HCT116 (cell line): Measurements from ENCODE around the gene MUTYH. TPM values are rescaled to one million over a fixed set of nuclear protein-coding genes. Genes with fewer than 3 reads are reported as not detected.

Source experiments
- ATAC-seq: fragments of 200-7000 bp; cut with Tn5 transposase; 2 replicates; pipeline ENCODE4 v1.9.1; 2020; ENCODE audit warnings: mild to moderate bottlenecking, moderate library complexity
- BruUV-seq: library from RNA; stranded (reverse); fragments of 400-500 nt; replicated peaks from 2 replicates; lab custom pipeline; 2021; lab: Mats Ljungman, UMichigan
- CTCF ChIA-PET: fragments of 300-600 bp; sonication (Branson Sonifier 250); formaldehyde crosslinking; loops from one replicate; lab custom pipeline; 2021; ENCODE audit warnings: antibody characterized with exemption; lab: Charles Lee
- POLR2A ChIA-PET: fragments of 300-600, 350-600 bp; sonication (Branson Sonifier 250); formaldehyde crosslinking; loops from one replicate; lab custom pipeline; 2021; ENCODE audit warnings: antibody characterized with exemption; lab: Charles Lee
- RAD21 ChIA-PET, 2 experiments: fragments of 300-600 bp; sonication (Branson Sonifier 250); formaldehyde crosslinking; loops; one replicate each; lab custom pipeline; 2023; ENCODE audit warnings: low total read pairs in 2 of 2; ENCODE audit not compliant: uncharacterized antibody in 2 of 2, unreplicated experiment in 2 of 2, low non-redundant PET in 1 of 2; lab: Charles Lee
- DNase-seq: peaks from one replicate; pipeline ENCODE4 v3.0.0-alpha.2; 2010; ENCODE audit warnings: low read depth, low spot score
- H2AFZ ChIP-seq: fragments of 200-600 bp; shearing (Covaris generic), sonication (generic); 2 replicates; pipeline ENCODE4 v1.6.1; 2017; ENCODE audit warnings: low read depth, mixed run types, mixed read lengths, antibody characterized with exemption, low read length; ENCODE audit not compliant: poor library complexity, severe bottlenecking
- H3K27ac ChIP-seq: 2 replicates; pipeline ENCODE4 v1.5.1; 2012; ENCODE audit warnings: low read depth, low read length
- H3K27me3 ChIP-seq: fragments of 200-600 bp; sonication (generic); 2 replicates; pipeline ENCODE4 v1.6.1; 2016; ENCODE audit warnings: mixed run types, low read length, mixed read lengths; ENCODE audit not compliant: insufficient read depth
- H3K36me3 ChIP-seq, 2 experiments: fragments of 200-500 bp in 1 of 2; fragments of 200-600 bp in 1 of 2; sonication (Bioruptor generic) in 1 of 2; sonication (generic) in 1 of 2; 2 replicates each; pipeline versions ENCODE4 v1.5.1 to v1.6.1; 2014 to 2016; ENCODE audit warnings: low read length in 2 of 2, inconsistent platforms in 1 of 2, mixed read lengths in 1 of 2, mixed run types in 1 of 2; ENCODE audit not compliant: insufficient read depth in 2 of 2, control insufficient read depth in 1 of 2
- H3K4me1 ChIP-seq, 2 experiments: fragments of 200-600 bp in 1 of 2; sonication (generic) in 1 of 2; 2 replicates each; pipeline versions ENCODE4 v1.5.1 to v1.6.1; 2012 to 2017; ENCODE audit warnings: low read length in 2 of 2, inconsistent platforms in 1 of 2, mild to moderate bottlenecking in 1 of 2, mixed read lengths in 1 of 2, mixed run types in 1 of 2, moderate library complexity in 1 of 2; ENCODE audit not compliant: insufficient read depth in 2 of 2, control insufficient read depth in 1 of 2
- H3K4me2 ChIP-seq: fragments of 200-600 bp; sonication (generic); 2 replicates; pipeline ENCODE4 v1.6.1; 2017; ENCODE audit warnings: mixed run types, low read length, mixed read lengths
- H3K4me3 ChIP-seq, 2 experiments: fragments of 200-600 bp in 1 of 2; sonication (generic) in 1 of 2; replicated peaks in 1 of 2; 2 replicates each; pipeline ENCODE4 v1.5.1; 2011 to 2016; ENCODE audit warnings: low read length in 2 of 2, control low read depth in 1 of 2, low read depth in 1 of 2, mild to moderate bottlenecking in 1 of 2, mixed read lengths in 1 of 2, mixed run types in 1 of 2
- H3K79me2 ChIP-seq: fragments of 200-600 bp; sonication (generic); 2 replicates; pipeline ENCODE4 v1.6.1; 2017; ENCODE audit warnings: mild to moderate bottlenecking, mixed run types, low read length, moderate library complexity, mixed read lengths; ENCODE audit not compliant: insufficient read depth
- H3K9ac ChIP-seq: fragments of 200-600 bp; sonication (generic); 2 replicates; pipeline ENCODE4 v1.6.1; 2016; ENCODE audit warnings: low read length, mixed read lengths
- H3K9me2 ChIP-seq: fragments of 200-600 bp; sonication (generic), shearing (Covaris generic); 2 replicates; pipeline ENCODE4 v1.6.1; 2017; ENCODE audit warnings: mixed run types, mild to moderate bottlenecking, moderate library complexity; ENCODE audit not compliant: insufficient read depth
- H3K9me3 ChIP-seq, 2 experiments: fragments of 200-500 bp in 1 of 2; fragments of 200-600 bp in 1 of 2; sonication (Bioruptor generic) in 1 of 2; sonication (generic) in 1 of 2; 2 replicates each; pipeline ENCODE4 v1.6.1; 2014 to 2017; ENCODE audit warnings: low read length in 2 of 2, mixed read lengths in 2 of 2, inconsistent platforms in 1 of 2, low read depth in 1 of 2, mild to moderate bottlenecking in 1 of 2, mixed run types in 1 of 2, moderate library complexity in 1 of 2; ENCODE audit not compliant: control insufficient read depth in 1 of 2, insufficient read depth in 1 of 2
- H4K20me1 ChIP-seq: fragments of 200-600 bp; sonication (generic), shearing (Covaris generic); 2 replicates; pipeline ENCODE4 v1.6.1; 2017; ENCODE audit warnings: mixed run types, mild to moderate bottlenecking, moderate library complexity; ENCODE audit not compliant: insufficient read depth
- CEBPB ChIP-seq: IDR thresholded peaks from 2 replicates; pipeline ENCODE4 v1.6.1; 2012; ENCODE audit warnings: low read depth
- EGR1 ChIP-seq: IDR thresholded peaks from 2 replicates; pipeline ENCODE4 v1.6.1; 2012; ENCODE audit warnings: low read depth
- ELF1 ChIP-seq: IDR thresholded peaks from 2 replicates; pipeline ENCODE4 v1.6.1; 2012; ENCODE audit warnings: low read depth, borderline replicate concordance
- EZH2phosphoT487 ChIP-seq: fragments of 200-600 bp; IDR thresholded peaks from 2 replicates; pipeline ENCODE4 v1.6.1; 2018; ENCODE audit warnings: antibody characterized with exemption, borderline replicate concordance
- POLR2A ChIP-seq: IDR thresholded peaks from 2 replicates; pipeline ENCODE4 v1.7.0; 2011; ENCODE audit warnings: borderline replicate concordance; ENCODE audit not compliant: insufficient read depth, insufficient read length; ENCODE audit errors: extremely low read depth
- RAD21 ChIP-seq: IDR thresholded peaks from 2 replicates; pipeline ENCODE4 v1.6.1; 2012; ENCODE audit warnings: low read depth, mild to moderate bottlenecking
- REST ChIP-seq: IDR thresholded peaks from 2 replicates; pipeline ENCODE4 v1.6.1; 2012; ENCODE audit warnings: low read depth
- SIN3A ChIP-seq: IDR thresholded peaks from 2 replicates; pipeline ENCODE4 v1.6.1; 2012; ENCODE audit warnings: low read depth
- TCF7L2 ChIP-seq: IDR thresholded peaks from 2 replicates; pipeline ENCODE4 v1.7.0; 2011; ENCODE audit warnings: borderline replicate concordance, inconsistent platforms; ENCODE audit not compliant: insufficient read depth, insufficient read length; ENCODE audit errors: extremely low read depth
- YY1 ChIP-seq: IDR thresholded peaks from 2 replicates; pipeline ENCODE4 v1.6.1; 2011; ENCODE audit warnings: low read length, low read depth, moderate library complexity, mild to moderate bottlenecking; ENCODE audit not compliant: insufficient replicate concordance; ENCODE audit errors: extremely low read depth
- ZNF274 ChIP-seq: fragments of 200-500 bp; sonication (Bioruptor generic); IDR thresholded peaks from 2 replicates; pipeline ENCODE4 v1.6.1; 2014; ENCODE audit warnings: mild to moderate bottlenecking, low read depth, low read length, inconsistent platforms
- intact Hi-C: fragments of 100-400 bp; cut with micrococcal nuclease; formaldehyde crosslinking; loops from 2 replicates; pipeline ENCODE4 v1.10.0; 2022
- total RNA-seq: library from RNA; stranded (reverse); gene quantifications from one replicate; pipeline ENCODE4 v1.2.1, GENCODE V29; 2021; ENCODE audit not compliant: unreplicated experiment

MUTYH gene
- total RNA-seq, 1 experiment from 2014 or later, result 44.8 TPM

- DNase-seq, result no peak
- Histone ChIP-seq H3K4me2 (no peak overlapping the region), H3K9me3 (no peaks in the 10 kb centered on the region), H3K27me3 (no peaks in the 10 kb centered on the region), H4K20me1 (no peaks in the 10 kb centered on the region), H3K79me2 (no peaks in the 10 kb centered on the region), H3K27ac (no peak overlapping the region), H3K9ac (no peak overlapping the region), H3K4me3 (no peak overlapping the region), H3K9me2 (no peaks in the 10 kb centered on the region), H3K36me3 (no peaks in the 10 kb centered on the region; a peak in 1 of 4 replicates), H3K4me1 (peaks cover 0 to 7% of the 10 kb centered on the region in 2 experiments; a peak in 2 of 4 replicates), H2AFZ (no peak overlapping the region)
- intact Hi-C loops, result no loop called here
- TF ChIP-seq TCF7L2 (no peak), YY1 (no peak), EGR1 (no peak), EZH2phosphoT487 (no peak), RAD21 (no peak), POLR2A (no peak), ELF1 (no peak), ZNF274 (no peak), REST (no peak), CEBPB (no peak), SIN3A (no peak)
- ChIA-PET CTCF (no interaction called here), POLR2A (interaction anchor here (0.6 to 1.3 kb wide), 2 partner anchors 14 to 23 kb away, joined by 3 read pairs; partner anchors contain the start of genes MUTYH and TOE1), RAD21 (no interaction called here)
- ATAC-seq, result no peak
- TSS peak; percentile 20 for BruUV-seq
Measured at GRCh38 chr1:45325851-45326506, 14.3 kb downstream of the MUTYH start.
